HL-60 (cell line): ENCODE results near the gene TFPI.

Source experiments
- CTCF ChIP-seq: IDR thresholded peaks from one replicate; pipeline ENCODE4 v1.5.1; 2011; ENCODE audit warnings: low read length, control low read depth, inconsistent platforms; ENCODE audit not compliant: insufficient read depth
- REST ChIP-seq: IDR thresholded peaks from 2 replicates; pipeline ENCODE4 v1.6.1; 2012; ENCODE audit warnings: low read depth; ENCODE audit not compliant: insufficient replicate concordance

- TF ChIP-seq CTCF (no peak), REST (no peak)
Measured at GRCh38 chr2:187483537-187483936, 70.7 kb downstream of the TFPI start.
